Esophagus squamous epithelium (tissue), 4 donors: ENCODE results near the gene RPP21.

Source experiments
- CTCF ChIP-seq, 6 experiments: fragments of 450-650 bp in 4 of 6; fragments of 200-600 bp in 2 of 6; sonication (generic) in 2 of 6; IDR thresholded peaks; one replicate each; pipeline ENCODE4 v1.5.1; 2016 to 2019; ENCODE audit warnings: antibody characterized with exemption in 6 of 6, mild to moderate bottlenecking in 4 of 6, moderate library complexity in 4 of 6
- POLR2A ChIP-seq, 4 donors: fragments of 450-650 bp; IDR thresholded peaks; one replicate each; pipeline ENCODE4 v1.6.1; 2017; ENCODE audit warnings: antibody characterized with exemption in 4 of 4, mild to moderate bottlenecking in 4 of 4, moderate library complexity in 3 of 4

DNA sequence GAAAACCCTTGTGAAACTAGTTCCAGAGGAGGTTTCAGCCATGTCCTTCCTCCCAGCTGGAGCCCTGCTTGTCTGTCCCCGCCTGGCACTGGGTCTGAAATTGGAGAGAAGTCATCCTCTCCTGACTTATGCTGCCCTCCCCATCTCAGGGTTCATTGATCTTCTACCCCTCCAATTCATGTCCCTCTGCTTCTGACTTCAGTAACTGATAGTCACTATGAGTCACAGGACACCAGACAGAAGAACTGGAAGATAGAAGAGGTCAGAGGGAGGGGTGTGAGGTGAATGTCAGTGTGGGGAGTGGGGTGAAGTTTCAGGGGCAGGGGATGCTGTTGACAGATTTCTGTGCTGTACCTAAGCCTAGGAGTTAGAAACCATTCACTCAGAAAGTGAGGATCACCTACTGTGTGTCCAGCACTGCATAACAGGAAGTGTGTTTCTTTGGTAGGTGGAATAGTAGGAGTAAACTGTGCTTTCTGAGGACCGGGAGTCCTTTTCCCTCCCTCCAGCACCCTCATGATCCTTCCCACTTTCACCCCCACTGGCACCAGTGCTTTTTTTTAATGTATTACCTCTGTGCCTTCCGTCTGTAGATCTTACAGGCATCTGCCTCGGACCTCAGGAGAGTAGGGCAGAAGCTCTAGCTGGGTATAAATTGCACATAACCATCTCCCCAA lies 627 bp upstream of the RPP21 start:
- TF ChIP-seq CTCF (IDR thresholded peaks at IDR 0.05) (no peak), POLR2A (IDR thresholded peaks at IDR 0.05) (no peak)
